Body of pancreas (tissue), 4 donors: ENCODE results near the gene SLC25A43.

Source experiments
- CTCF ChIP-seq, 7 experiments: fragments of 450-650 bp in 4 of 7; fragments of 200-600 bp in 3 of 7; sonication (generic) in 3 of 7; IDR thresholded peaks; one replicate each; pipeline ENCODE4 v1.5.1; 2016 to 2019; ENCODE audit warnings: antibody characterized with exemption in 7 of 7
- POLR2A ChIP-seq, 3 donors: fragments of 450-650 bp; IDR thresholded peaks; one replicate each; pipeline ENCODE4 v1.6.1; 2016; ENCODE audit warnings: antibody characterized with exemption in 3 of 3, mild to moderate bottlenecking in 2 of 3

- TF ChIP-seq CTCF (IDR thresholded peaks at IDR 0.05), result no peak
- no peak for TF ChIP-seq POLR2A (IDR thresholded peaks at IDR 0.05)
Observed at GRCh38 chrX:119399772-119400101, 601 bp downstream of the SLC25A43 start.
